GM18867 (cell line): ENCODE measurements around the gene NUDT14.

ENCODE experiments used
- ATAC-seq: cut with Tn5 transposase; IDR thresholded peaks from one replicate; pipeline ENCODE4 v1.9.1; 2021; ENCODE audit warnings: mild to moderate bottlenecking, moderate library complexity; ENCODE audit not compliant: unreplicated experiment

The NUDT14 gene

GRCh38 chr14:105178069-105178867, 2.8 kb downstream of the NUDT14 start:
- ATAC-seq, result no peak

- no peak for ATAC-seq
These were observed 4.0 kb downstream of the NUDT14 start for GRCh38 chr14:105177082-105177481.

DNA sequence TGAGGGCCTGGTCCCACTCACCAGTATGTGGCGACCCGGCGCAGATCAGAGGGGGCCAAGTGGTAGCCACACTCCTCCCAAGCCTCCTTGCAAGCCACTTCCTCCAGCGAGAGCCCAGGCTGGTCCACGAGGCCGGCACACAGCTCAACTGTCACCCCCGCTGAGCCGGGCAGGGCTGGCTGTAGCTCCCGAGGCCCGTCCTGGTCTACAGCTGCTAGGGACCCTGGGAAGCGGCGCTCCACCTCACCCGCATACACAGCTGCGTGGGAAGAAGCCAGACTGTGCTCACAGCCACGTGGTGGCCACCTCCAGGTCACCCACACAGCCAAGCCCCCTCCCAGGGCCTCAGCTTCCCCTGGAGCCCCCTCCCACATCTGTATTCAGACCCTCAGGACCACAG, 4.6 kb downstream of the NUDT14 start:
- no peak for ATAC-seq

GRCh38 chr14:105173901-105174894, 6.9 kb downstream of the NUDT14 start:
- no peak for ATAC-seq

- ATAC-seq, result no peak
These were observed 8.0 kb downstream of the NUDT14 start for GRCh38 chr14:105173145-105173544.

DNA sequence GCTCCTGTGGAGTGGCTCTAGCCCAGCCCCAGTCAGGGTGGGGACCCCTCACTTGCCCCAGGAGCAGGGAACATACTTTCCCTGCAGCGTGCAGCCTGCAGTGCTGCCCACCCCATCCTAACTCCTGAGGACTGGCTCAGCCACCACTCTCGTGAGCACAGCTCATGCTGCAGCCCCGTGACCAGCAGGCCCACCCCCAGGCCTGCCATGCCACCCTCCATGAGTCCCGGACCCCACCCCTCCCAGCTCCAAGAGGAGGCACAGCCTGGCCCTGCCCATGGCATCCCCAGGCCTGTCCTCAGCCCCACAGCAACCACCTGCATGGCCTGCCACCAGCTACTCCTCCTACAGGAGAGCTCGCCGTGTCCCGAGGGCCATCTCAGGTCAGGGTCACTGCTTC, 8.6 kb downstream of the NUDT14 start:
- ATAC-seq, result no peak

DNA sequence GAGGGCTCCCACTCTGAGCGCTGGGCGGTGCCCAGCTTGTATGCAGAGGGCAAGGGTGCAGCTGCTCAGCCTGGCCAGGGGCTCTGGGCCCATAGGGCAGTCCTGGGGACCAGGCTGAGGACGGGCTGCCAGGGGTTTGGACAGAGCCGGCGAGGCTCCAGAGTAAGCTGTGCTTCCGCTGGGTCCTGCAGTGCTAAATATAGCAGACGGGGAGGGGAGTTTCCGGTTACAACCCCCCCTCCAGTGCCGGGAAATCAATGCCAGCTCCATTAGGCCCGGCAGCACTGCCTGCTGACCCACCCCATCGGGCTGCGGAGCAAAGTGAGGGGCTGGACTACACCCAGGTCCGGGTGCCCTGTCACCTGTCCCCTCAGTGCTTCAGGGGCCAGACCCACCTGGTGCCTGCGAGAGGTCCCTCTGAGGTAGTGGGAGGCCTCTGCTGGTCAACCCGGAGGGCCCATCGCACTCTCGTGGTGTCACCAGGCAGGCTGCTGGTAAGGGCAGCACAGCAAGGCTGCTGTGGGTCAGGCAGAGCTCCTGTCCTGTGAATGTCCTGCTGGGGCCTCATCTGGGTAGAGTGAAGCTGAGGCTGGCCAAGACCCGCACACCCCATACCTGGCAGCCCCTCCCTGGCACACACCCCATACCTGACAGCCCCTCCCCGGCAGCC, 10.0 kb downstream of the NUDT14 start:
- ATAC-seq, result no peak

GRCh38 chr14:105169776-105170655, 11.1 kb downstream of the NUDT14 start:
- no peak for ATAC-seq

GRCh38 chr14:105168979-105169507, 12.1 kb downstream of the NUDT14 start:
- ATAC-seq, result no peak

DNA sequence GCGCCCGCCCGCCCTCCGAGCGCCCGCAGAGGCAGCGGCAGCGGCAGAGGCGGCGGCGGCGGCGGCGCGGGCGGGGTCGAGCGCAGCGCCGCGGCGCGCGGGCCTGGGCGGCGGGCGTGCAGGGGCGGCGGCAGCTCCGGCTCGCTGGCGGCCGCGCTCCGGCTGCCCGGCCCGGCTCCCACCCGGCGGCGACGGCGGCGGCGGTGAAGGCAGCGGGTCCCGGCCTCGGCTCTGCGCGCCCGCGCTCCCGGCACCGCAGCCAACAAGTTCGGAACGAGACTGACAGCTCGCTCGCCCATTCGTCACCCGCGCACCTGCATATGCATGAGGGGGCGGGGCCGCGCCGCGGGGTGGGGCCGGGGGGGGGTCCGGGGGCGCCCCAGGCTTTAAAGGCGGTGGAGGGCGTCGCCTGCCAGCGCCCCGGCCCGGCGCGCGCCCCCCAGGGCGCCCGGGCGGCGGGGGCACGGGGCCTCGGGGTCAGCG, 12.6 kb downstream of the NUDT14 start, which contains the start of gene JAG2:
JAG2 (minus strand) TSS at position 281 of the 483 bp plus-strand sequence. CDS start 356 bp downstream, outside the sequence.
- no peak for ATAC-seq

DNA sequence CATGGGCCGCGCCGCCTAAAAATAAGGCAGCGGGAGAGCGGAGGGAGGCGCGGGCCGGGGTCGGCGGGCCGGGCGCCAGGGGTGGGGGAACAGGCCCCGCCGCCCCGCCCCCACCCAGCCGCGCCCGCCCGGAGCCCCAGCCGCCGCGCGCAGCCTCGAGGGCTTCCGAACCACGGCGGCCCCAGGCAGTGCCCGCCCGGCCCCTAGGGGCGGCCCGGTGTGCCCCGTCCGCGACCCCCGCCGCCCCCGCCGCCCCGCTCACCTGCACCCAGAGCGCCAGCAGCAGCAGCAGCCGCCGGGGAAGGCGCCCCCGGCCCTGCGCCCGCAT, 13.1 kb downstream of the NUDT14 start:
- ATAC-seq, result no peak

GRCh38 chr14:105167303-105168092, 13.6 kb downstream of the NUDT14 start:
- no peak for ATAC-seq

DNA sequence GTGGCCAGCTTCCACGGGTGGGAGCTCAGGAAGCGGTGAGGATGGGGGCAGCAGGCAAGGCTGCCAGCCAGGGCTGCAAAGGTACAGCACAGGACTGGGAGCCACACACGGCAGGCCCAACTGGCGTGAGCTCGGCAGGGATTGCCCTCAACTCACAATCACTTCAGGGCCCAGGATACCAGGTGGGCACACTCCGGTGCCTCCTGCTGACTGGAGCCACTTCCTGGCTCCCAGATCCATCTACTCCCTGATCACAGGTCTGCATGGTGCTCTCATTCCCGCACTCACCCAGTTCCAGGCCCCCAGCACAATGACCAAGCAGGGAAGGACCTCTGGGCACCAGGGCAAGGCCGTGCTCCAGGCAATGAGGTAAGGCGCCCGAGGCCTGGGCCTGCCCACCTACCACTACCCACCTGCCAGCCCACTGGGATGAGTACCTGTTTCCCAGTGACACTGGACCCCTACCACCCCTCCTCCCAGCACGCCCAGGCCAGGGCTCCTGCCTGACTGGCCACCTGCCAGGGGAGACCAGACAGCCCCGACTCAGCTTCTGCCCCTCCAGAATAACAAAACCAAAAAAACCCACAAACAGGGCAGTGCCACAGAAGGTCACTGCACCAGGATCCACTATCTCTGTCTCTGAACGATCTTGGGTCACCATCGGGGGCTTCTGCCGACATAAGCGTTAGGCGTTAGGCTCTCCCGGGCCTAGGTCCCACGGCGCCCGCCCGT, 14.4 kb downstream of the NUDT14 start:
- ATAC-seq, result no peak

DNA sequence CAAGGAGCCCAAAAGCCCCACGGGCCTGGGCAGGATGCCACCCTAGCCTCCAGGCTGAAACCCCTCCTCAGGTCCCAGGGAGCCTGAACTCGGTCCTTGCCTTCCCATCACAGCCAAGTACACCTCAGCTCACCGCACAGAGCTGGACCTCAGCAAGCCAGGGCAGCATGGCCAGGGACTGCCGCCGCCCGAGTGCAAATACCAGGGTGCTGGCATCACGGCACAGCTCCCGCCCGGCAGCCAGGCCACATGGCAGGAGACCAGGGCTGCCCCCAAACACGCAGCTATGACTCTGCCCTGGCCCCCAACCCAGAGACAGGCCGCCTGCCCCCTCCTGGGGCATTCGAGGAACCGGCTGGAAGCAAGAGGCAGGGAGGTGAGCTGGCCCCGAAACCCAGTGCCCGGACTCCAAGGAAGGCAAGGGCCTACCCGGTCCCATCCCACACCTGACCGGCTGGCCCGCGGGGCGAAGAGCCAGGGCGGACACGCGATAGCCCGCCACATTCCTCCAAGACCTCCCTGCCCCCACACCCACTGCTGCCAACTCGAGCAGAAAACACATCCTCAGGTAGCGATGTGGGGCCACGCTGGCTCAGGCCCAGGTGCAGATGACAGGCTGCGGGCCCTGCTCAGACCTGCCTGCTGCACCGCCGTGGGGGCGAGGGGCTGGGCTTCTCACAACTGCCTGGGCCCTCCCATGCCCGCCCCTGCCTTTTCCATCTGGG, 15.2 kb downstream of the NUDT14 start:
- no peak for ATAC-seq

DNA sequence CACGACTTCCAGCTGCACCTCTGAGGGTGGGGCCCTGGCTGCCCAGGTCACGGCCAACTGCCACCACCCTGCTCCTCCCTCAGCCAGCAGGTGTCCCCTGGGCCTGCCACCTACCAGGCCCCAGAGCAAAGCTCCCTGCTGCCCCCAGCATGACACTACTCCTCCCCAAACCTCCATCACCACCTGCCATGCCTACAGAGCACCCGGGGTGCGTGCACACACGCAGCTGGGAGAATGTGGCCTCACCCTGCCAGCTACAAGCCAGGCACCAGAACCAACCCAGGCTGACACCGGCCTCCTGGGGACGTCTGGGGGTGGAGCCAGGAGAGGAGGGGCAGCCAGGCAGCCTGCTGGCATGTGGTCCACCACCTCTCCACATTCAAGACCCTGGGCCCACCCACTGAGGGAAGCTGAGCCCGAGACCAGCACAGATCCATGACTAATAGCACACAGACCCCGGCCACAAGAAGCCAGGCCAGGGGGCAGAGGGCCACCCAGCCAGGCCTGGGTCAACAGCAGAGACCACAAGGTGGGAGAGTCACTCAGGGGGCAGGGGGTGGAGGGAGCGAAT, 15.9 kb downstream of the NUDT14 start:
- ATAC-seq, result no peak

DNA sequence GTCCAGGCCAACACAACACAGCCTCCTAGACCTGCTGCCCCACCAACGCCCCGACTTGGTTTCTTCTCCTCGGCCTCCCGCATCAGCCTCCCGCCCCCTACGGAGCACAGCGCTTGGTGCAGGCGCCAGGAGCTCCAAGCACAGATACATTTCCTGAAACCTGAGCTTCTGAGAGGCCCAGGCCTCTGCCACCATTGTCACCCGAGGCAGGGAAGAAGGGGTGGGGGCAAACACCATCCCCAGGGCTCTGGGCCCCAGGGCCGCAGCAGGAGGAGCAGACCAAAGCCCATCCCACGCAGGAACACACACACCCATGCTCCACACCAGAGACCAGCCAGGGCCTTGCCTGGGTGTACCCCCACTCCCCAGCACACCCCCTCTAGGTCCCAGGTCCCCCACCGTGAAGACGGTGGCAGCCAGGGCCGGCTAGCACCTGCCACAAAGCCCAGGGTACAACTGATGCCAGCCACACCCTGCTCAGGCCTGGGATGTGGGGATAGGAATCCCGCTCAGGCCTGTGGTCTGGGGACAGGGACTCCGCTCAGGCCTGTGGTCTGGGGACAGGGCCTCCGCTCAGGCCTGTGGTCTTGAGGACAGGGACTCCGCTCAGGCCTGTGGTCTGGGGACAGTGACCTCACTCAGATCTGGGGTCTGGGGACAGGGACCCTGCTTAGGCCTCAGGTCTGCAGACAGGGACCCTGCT, 17.9 kb downstream of the NUDT14 start:
- ATAC-seq, result no peak

- no peak for ATAC-seq
These were observed 18.5 kb downstream of the NUDT14 start for GRCh38 chr14:105162669-105162979.
